K562 (cell line): ENCODE results near the gene SPTBN4. TPM values are rescaled to one million over a fixed set of nuclear protein-coding genes. Genes with fewer than 3 reads are reported as not detected.

Source experiments
- HDAC3 ChIP-seq: fragments of 450-650 bp; IDR thresholded peaks from 2 replicates; pipeline ENCODE4 v1.6.1; 2018; ENCODE audit warnings: borderline replicate concordance, mild to moderate bottlenecking, moderate library complexity; ENCODE audit not compliant: partially characterized antibody
- LARP7 ChIP-seq: fragments of 450-650 bp; IDR thresholded peaks from 2 replicates; pipeline ENCODE4 v1.6.1; 2016
- SIN3A ChIP-seq, 2 experiments: fragments of 150-350 bp in 1 of 2; IDR thresholded peaks; 2 replicates each; pipeline ENCODE4 v1.6.1; 2011 to 2016; ENCODE audit warnings: borderline replicate concordance in 2 of 2, low read depth in 2 of 2, low read length in 2 of 2, mild to moderate bottlenecking in 2 of 2, moderate library complexity in 2 of 2; ENCODE audit not compliant: control insufficient read depth in 1 of 2
- TAF1 ChIP-seq: IDR thresholded peaks from 2 replicates; pipeline ENCODE4 v1.6.1; 2011; ENCODE audit warnings: mild to moderate bottlenecking, low read length, moderate library complexity; ENCODE audit not compliant: insufficient read depth, control insufficient read depth, severe bottlenecking; ENCODE audit errors: extremely low read depth
- ZNF766 ChIP-seq: fragments of 200-800 bp; sonication (Bioruptor generic); conservative IDR thresholded peaks from 2 replicates; pipeline ENCODE4 v1.6.1; 2016; ENCODE audit warnings: missing genetic modification characterization, missing compliant biosample characterization
- ZNF780A ChIP-seq: fragments of 250-450 bp; sonication (Bioruptor Pico); IDR thresholded peaks from 2 replicates; pipeline ENCODE4 v1.5.0; 2021; ENCODE audit warnings: mild to moderate bottlenecking
- polyA plus RNA-seq, 8 experiments: library from polyadenylated mRNA; depleted of rRNA in 4 of 8; stranded (reverse) in 5 of 8; unstranded in 3 of 8; fragments of >200 nt; fragmentation: Nextera tagmentation in 2 of 8; fragmentation: Illumina TruSeq in 1 of 8; extraction: Ambion mirVana in 2 of 8; extraction: Trizol in 1 of 8; gene quantifications; 2 replicates each; pipeline versions ENCODE4 v1.2.1 to v1.2.3, GENCODE V29; 2011 to 2014; ENCODE audit warnings: inconsistent platforms in 1 of 8, missing spikeins in 1 of 8
- total RNA-seq, 7 experiments: library from RNA; depleted of rRNA in 6 of 7; stranded (reverse); fragments of >200 nt in 6 of 7; fragmentation: Illumina TruSeq in 2 of 7; extraction: Trizol in 2 of 7; gene quantifications; 2 replicates each; pipeline versions ENCODE4 v1.2.1 to v1.2.3, GENCODE V29; 2011 to 2021; ENCODE audit warnings: low replicate concordance in 1 of 7
- TF ChIP-seq, protein P1 (sequence below): fragments of 450-650 bp; IDR thresholded peaks from 2 replicates; pipeline ENCODE4 v1.6.1; 2016; ENCODE audit warnings: mild to moderate bottlenecking, moderate library complexity
- TF ChIP-seq, protein P2 (sequence below): sonication (generic); formaldehyde crosslinking; IDR thresholded peaks from 2 replicates; pipeline ENCODE4 v1.8.1; 2023; ENCODE audit warnings: mild to moderate bottlenecking, missing genetic modification reagents
- TF ChIP-seq, protein P3 (sequence below): sonication (generic); formaldehyde crosslinking; IDR thresholded peaks from 2 replicates; pipeline ENCODE4 v1.8.1; 2023; ENCODE audit warnings: mild to moderate bottlenecking, missing genetic modification reagents, moderate library complexity

The SPTBN4 gene
- total and polyA plus RNA-seq, 9 of the 15 experiments (the other 6 are each of a cell fraction or from before 2014, with no cell fraction given) = 0.01 to 1.5 (median 0.86) TPM

DNA sequence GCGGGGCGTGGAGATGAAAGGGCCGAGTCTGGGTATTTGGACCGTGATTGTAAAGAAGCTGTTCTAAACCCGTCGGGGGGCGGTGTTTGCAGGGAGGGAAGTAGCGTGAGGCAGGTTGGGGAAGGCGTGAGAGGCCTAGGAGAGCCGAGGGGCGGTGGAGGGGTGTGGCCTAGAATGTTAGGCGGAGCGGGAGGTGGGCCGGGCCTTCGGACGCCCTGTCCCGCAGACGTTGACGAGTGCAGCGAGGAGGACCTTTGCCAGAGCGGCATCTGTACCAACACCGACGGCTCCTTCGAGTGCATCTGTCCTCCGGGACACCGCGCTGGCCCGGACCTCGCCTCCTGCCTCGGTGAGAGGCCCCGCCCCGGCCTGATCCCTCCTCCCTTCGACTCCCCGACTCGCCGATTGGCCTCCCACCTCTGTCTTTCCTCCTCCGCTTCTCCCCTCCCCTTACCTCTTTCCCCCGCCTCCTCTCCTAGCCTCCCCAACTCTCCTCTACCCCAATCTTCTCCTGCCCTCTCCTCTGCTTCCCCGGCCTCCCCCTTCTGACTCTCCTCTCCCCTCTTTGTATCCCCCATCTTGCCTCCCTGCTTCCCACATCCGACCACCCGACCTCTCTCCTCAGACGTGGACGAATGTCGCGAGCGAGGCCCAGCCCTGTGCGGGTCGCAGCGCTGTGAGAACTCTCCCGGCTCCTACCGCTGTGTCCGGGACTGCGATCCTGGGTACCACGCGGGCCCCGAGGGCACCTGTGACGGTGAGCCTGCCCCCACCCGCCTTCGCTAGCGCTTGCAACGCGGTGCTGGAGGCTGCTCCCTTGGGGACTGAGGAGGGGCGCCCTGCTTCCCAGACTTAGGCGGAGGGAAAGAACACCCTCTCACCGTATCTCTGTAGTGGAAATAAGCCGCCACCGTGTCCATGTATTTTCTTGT lies 147.2 kb downstream of the SPTBN4 start (continued):
- TF ChIP-seq, protein P1, sequence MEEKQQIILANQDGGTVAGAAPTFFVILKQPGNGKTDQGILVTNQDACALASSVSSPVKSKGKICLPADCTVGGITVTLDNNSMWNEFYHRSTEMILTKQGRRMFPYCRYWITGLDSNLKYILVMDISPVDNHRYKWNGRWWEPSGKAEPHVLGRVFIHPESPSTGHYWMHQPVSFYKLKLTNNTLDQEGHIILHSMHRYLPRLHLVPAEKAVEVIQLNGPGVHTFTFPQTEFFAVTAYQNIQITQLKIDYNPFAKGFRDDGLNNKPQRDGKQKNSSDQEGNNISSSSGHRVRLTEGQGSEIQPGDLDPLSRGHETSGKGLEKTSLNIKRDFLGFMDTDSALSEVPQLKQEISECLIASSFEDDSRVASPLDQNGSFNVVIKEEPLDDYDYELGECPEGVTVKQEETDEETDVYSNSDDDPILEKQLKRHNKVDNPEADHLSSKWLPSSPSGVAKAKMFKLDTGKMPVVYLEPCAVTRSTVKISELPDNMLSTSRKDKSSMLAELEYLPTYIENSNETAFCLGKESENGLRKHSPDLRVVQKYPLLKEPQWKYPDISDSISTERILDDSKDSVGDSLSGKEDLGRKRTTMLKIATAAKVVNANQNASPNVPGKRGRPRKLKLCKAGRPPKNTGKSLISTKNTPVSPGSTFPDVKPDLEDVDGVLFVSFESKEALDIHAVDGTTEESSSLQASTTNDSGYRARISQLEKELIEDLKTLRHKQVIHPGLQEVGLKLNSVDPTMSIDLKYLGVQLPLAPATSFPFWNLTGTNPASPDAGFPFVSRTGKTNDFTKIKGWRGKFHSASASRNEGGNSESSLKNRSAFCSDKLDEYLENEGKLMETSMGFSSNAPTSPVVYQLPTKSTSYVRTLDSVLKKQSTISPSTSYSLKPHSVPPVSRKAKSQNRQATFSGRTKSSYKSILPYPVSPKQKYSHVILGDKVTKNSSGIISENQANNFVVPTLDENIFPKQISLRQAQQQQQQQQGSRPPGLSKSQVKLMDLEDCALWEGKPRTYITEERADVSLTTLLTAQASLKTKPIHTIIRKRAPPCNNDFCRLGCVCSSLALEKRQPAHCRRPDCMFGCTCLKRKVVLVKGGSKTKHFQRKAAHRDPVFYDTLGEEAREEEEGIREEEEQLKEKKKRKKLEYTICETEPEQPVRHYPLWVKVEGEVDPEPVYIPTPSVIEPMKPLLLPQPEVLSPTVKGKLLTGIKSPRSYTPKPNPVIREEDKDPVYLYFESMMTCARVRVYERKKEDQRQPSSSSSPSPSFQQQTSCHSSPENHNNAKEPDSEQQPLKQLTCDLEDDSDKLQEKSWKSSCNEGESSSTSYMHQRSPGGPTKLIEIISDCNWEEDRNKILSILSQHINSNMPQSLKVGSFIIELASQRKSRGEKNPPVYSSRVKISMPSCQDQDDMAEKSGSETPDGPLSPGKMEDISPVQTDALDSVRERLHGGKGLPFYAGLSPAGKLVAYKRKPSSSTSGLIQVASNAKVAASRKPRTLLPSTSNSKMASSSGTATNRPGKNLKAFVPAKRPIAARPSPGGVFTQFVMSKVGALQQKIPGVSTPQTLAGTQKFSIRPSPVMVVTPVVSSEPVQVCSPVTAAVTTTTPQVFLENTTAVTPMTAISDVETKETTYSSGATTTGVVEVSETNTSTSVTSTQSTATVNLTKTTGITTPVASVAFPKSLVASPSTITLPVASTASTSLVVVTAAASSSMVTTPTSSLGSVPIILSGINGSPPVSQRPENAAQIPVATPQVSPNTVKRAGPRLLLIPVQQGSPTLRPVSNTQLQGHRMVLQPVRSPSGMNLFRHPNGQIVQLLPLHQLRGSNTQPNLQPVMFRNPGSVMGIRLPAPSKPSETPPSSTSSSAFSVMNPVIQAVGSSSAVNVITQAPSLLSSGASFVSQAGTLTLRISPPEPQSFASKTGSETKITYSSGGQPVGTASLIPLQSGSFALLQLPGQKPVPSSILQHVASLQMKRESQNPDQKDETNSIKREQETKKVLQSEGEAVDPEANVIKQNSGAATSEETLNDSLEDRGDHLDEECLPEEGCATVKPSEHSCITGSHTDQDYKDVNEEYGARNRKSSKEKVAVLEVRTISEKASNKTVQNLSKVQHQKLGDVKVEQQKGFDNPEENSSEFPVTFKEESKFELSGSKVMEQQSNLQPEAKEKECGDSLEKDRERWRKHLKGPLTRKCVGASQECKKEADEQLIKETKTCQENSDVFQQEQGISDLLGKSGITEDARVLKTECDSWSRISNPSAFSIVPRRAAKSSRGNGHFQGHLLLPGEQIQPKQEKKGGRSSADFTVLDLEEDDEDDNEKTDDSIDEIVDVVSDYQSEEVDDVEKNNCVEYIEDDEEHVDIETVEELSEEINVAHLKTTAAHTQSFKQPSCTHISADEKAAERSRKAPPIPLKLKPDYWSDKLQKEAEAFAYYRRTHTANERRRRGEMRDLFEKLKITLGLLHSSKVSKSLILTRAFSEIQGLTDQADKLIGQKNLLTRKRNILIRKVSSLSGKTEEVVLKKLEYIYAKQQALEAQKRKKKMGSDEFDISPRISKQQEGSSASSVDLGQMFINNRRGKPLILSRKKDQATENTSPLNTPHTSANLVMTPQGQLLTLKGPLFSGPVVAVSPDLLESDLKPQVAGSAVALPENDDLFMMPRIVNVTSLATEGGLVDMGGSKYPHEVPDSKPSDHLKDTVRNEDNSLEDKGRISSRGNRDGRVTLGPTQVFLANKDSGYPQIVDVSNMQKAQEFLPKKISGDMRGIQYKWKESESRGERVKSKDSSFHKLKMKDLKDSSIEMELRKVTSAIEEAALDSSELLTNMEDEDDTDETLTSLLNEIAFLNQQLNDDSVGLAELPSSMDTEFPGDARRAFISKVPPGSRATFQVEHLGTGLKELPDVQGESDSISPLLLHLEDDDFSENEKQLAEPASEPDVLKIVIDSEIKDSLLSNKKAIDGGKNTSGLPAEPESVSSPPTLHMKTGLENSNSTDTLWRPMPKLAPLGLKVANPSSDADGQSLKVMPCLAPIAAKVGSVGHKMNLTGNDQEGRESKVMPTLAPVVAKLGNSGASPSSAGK = peak; percentile 78; the same call in 1 of the 2 replicates
- TF ChIP-seq HDAC3 (no peak), TAF1 (peak; percentile 32), ZNF766 (CRISPR knock-in tag) (0 out of 2 replicates have a peak, but pooled peaks have one; percentile 3), ZNF780A (CRISPR knock-in tag) (no peak), SIN3A (IDR thresholded peaks at IDR 0.05; ENCODE audit: borderline replicate concordance in 2 of 2, control insufficient read depth in 1 of 2, low read depth in 2 of 2, low read length in 2 of 2) (0 out of 4 replicates have a peak, but pooled peaks of 1 of the 2 experiments have one; percentile 28), LARP7 (peak; percentile 97)
- TF ChIP-seq, protein P2, sequence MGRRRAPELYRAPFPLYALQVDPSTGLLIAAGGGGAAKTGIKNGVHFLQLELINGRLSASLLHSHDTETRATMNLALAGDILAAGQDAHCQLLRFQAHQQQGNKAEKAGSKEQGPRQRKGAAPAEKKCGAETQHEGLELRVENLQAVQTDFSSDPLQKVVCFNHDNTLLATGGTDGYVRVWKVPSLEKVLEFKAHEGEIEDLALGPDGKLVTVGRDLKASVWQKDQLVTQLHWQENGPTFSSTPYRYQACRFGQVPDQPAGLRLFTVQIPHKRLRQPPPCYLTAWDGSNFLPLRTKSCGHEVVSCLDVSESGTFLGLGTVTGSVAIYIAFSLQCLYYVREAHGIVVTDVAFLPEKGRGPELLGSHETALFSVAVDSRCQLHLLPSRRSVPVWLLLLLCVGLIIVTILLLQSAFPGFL (CRISPR knock-in tag) = no peak
- TF ChIP-seq, protein P3, sequence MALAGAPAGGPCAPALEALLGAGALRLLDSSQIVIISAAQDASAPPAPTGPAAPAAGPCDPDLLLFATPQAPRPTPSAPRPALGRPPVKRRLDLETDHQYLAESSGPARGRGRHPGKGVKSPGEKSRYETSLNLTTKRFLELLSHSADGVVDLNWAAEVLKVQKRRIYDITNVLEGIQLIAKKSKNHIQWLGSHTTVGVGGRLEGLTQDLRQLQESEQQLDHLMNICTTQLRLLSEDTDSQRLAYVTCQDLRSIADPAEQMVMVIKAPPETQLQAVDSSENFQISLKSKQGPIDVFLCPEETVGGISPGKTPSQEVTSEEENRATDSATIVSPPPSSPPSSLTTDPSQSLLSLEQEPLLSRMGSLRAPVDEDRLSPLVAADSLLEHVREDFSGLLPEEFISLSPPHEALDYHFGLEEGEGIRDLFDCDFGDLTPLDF (CRISPR knock-in tag) = 0 out of 2 replicates have a peak, but pooled peaks have one; percentile 13
